ACHN (cell line): ENCODE data around the gene RAB30.
"Not testable (repeated sequence)": the region's sequence is repeated elsewhere in the genome, so short reads cannot be mapped to it uniquely, and the experiment has no call there.

ENCODE experiments used
- DNase-seq: peaks from one replicate; pipeline ENCODE4 v3.0.0-alpha.2; 2015
- in situ Hi-C: cut with HindIII; loops from 2 replicates; pipeline ENCODE4 v1.10.0; 2017; ENCODE audit warnings: low sequenced_read_pairs, low pct_ligation_motif_present, low pct_unique_long_range_greater_than_20kb

Gene RAB30

DNA sequence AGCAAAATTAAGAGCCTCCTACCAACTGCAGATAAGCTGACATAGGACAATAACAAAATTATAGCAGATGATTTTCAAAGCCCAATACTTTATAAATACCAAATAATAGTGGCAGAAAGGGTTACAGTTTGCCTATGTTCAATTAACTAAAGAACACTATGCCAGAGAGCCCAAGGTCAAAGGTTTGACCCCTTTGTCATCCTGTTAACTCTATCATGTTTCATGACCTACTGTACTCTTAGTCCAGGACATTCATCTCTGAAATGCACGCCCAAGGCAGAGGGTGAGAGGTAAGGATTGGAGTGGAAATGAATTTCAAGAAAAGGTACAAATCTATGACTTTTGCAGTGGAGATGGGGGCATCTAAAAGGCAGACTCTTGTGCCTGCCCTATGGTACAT, 99.6 kb downstream of the RAB30 start:
- in situ Hi-C loops, result no loop called here
- no peak for DNase-seq

DNA sequence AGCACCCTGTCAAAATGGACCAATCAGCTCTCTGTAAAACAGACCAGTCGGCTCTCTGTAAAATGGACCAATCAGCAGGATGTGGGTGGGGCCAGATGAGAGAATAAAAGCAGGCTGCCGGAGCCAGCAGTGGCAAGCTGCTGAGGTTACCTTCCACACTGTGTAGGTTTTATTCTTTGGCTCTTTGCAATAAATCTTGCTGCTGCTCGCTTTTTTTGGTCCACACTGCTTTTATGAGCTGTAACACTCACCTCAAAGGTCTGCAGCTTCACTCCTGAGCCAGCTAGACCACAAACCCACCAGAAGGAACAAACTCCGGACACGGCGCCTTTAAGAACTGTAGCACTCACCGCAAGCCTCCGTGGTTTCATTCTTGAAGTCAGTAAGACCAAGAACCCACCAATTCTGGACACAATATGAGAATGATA, 100.2 kb downstream of the RAB30 start:
- in situ Hi-C loops, DNase-seq: not testable (repeated sequence)

DNA sequence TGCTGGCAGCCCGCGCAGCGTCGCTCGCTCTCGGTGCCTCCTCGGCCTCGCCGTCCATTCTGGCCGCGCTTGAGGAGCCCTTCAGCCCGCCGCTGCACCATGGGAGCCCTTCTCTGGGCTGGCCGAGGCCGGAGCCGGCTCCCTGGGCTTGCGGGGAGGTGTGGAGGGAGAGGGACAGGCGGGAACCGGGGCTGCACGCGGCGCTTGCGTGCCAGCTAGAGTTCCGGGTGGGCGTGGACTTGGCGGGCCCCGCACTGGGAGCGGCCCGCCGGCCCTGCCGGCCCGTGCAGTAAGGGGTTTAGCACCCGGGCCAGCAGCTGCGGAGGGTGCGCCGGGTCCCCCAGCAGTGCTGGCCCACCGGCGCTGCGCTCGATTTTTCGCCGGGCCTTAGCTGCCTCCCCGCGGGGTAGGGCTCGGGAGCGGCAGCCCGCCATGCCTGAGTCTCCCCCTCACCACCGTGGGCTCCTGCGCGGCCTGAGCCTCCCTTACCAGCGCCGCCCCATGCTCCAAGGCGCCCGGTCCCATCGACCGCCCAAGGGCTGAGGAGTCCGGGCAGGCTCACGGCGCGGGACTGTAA, 101.1 kb downstream of the RAB30 start:
- in situ Hi-C loops, DNase-seq: not testable (repeated sequence)

DNA sequence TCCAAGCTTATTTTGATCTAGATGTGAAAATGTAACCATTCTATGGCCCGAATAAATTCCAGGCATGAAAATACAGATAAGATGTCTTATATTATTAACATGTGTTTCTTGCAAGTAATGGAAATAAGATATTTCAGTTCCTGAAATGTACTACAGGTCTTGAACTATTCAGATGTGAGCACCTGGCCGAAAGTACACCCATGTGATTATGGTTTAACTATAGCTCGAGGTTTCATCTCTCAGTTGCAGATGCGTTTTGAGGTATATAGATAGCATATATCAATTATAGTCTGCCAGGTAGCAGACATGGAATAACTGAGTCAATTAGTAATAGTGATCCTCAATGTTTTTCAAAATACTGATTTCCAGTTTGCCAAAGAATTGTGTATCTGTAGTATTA, 101.9 kb downstream of the RAB30 start:
- in situ Hi-C loops, result no loop called here
- DNase-seq, result no peak

DNA sequence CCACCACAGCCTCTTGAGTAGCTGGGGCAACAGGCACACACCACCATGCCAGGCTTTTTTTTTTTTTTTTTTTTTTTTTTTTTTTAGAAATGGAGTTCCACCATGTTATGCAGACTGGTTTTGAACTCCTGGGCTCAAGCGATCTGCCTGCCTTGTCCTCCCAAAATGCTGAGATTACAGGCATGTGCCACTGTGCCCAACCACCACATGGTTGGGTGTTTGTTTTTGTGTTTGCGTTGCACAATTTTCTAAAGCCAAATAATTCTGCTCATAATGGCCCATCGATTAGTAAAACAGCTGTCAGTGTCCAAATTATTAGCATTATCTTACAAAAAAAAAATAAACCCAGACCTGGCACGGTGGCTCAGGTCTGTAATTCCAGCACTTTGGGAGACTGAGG, 104.3 kb downstream of the RAB30 start:
- in situ Hi-C loops, result no loop called here
- DNase-seq, result no peak

DNA sequence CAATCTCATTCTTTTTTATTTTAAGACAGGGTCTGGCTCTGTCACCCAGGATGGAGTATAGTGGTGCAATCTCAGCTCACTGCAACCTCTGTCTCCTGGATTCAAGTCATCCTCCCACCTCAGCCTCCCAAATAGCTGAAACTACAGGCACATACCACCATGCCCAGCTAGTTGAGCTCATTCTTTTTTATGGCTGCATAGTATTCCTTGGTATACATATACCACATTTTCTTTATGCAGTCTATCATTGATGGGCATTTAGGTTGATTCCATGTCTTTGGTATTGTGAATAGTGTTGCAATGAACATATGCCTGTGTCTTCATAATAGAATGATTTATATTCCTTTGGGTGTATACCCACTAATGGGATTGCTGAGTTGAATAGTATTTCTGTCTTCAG, 109.7 kb downstream of the RAB30 start:
- in situ Hi-C loops, DNase-seq: not testable (repeated sequence)

DNA sequence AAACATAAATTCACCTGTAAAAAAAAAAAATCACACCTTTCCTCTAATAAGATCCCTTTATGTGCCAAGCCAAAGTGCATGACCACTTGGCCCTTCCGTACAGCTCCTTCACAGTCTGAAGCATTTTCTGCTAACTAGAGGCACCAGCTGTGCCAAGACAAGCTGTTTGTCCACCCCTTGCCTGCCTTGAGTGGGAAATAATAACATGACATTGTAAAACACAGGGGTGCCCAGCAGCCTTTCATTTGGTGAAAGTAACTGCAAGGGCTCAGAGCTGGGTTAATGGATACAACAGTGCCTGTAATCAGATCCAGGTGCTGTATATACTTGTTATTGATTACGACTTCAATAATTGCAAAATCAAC, 110.9 kb downstream of the RAB30 start:
- in situ Hi-C loops, result no loop called here
- no peak for DNase-seq

DNA sequence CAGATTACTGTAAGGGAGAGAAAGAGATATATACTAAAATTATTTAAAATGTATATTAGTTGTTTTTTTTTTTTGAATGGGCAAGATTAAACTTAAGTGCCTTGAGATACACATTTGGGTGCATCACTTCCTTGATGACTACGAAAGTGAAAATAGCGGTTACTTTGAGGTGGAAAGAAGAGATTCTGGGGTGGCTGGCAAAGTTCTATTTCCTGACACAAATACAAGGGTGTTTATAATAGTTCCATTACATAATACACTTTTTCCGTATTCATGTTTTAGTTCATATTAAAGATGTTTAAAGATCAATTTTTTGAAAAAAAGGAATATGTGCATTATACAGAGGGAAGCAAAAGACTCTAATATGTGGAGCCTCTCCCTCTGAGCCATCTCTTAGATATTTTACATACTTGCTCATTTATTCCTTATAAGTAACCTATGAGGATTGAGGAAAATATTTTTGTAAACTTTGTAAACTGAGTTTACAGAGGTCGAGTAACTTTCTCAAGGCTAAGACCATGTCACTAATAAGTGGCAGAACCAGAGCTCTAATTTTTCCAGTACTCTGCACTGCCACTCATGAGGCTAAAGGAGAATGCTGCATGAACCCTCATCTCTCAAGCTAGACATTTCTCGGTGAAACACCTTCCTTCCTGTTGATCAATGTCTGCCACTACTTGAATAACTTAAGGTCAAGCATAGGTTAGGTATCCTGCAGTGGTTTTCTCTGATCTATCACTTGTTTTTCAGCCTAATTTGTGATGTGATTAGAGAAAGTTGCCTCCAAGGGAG, 111.5 kb downstream of the RAB30 start:
- no peak for DNase-seq
- in situ Hi-C loops, result no loop called here

DNA sequence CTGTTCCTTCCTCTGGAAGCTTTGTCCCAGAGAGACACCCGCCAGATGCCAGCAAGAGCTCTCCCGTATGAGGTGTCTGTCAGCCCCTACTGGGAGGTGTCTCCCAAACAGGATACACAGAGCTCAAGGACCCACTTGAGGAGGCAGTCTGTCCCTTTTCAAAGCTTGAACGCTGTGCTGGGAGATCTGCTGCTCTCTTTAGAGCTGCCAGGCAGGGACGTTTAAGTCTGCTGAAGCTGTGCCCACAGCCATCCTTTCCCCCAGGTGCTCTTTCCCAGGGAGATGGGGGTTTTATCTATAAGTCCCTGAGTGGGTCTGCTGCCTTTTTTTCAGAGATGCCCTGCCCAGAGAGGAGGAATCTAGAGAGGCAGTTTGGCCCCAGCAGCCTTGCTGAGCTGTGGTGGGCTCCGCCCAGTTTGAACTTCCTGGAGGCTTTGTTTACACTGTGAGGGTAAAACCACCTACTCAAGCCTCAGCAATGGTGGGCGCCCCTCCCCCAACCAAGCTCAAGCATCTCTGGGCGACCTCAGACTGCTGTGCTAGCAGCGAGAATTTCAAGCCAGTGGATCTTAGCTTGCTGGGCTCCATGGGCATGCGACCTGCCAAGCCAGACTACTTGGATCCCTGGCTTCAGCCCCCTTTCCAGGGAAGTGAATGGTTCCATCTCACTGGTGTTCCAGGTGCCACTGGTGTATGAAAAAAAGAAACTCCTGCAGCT, 115.8 kb downstream of the RAB30 start:
- in situ Hi-C loops, DNase-seq: not testable (repeated sequence)

DNA sequence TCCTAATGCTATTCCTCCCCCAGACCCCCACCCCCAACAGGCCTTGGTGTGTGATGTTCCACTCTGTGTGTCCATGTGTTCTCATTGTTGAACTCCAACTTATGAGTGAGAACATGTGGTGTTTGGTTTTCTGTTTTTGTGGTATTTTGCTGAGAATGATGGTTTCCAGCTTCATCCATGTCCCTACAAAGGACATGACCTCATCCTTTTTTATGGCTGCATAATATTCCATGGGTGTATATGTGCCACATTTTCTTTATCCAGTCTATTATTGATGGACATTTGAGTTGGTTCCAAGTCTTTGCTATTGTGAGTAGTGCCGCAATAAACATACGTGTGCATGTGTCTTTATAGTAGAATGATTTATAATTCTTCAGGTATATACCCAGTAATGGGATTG, 121.2 kb downstream of the RAB30 start:
- in situ Hi-C loops, DNase-seq: not testable (repeated sequence)

DNA sequence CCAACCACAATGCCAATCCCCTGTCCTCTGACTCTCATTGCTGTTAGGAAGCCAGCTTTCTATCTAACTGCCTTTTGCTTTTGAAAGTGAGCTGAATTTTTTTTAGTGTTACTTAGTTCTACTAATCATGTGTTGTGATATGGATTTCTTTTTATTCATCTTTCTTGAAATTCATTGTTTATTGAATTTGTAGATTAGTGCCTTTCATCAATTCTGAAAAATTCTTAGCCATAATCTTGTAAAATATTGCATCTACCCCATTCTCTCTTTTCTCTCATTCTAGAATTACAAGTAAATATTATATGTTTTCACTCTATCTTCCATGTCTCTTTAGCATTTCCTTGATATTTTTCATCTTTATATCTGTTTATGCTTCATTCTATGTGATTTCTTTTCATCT, 122.3 kb downstream of the RAB30 start:
- in situ Hi-C loops, result no loop called here
- no peak for DNase-seq

DNA sequence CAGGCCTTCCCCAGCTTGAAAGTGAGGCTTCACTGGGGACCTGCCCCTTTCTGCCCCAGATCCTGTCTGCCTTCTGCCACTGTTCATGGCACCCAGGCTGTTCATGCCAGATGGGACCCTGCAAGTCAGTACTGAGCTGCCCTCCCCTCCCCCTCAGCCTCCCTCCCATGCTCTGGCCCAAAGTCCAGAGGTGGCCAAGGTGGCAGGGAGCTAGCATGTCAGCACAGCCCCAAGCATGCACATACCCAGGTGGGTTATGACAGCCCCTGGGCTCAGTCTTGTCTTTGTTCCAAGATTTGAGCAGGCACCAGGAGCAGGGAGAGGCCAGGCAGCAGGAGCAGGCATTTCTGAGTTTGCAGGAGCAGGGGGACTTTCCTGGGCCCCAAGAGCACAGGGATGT, 126.0 kb downstream of the RAB30 start:
- no peak for DNase-seq
- in situ Hi-C loops, result no loop called here

DNA sequence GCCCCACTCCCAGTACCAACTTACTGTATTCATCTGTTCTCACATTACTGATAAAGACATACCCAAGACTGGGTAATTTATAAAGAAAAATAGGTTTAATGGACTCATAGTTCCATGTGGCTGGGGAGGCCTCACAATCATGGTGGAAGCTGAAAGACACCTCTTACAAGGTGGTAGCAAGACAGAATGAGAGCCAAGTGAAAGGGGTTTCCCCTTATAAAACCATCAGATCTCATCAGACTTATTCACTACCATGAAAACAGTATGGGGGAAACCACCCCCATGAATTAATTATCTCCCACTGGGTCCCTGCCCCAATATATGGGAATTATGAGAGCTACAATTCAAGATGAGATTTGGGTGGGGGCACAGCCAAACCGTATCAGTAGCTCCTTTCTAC, 126.7 kb downstream of the RAB30 start:
- DNase-seq, in situ Hi-C loops: not testable (repeated sequence)

DNA sequence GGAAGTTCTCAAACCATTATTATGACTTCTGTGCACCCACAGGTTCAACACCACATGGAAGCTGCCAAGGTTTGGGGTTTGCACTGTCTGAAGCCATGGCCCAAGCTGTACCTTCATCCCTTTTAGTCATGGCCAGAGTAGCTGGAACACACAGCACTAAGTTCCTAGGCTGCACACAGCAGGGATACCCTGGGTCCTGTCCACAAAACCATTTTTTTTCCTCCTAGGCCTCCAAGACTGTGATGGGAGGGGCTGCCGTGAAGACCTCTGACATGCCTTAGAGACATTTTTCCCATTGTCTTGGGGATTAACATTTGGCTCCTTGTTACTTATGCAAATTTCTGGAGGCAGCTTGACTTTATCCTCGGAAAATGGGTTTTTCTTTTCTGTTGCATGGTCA, 127.5 kb downstream of the RAB30 start:
- DNase-seq, result no peak
- in situ Hi-C loops, result no loop called here

DNA sequence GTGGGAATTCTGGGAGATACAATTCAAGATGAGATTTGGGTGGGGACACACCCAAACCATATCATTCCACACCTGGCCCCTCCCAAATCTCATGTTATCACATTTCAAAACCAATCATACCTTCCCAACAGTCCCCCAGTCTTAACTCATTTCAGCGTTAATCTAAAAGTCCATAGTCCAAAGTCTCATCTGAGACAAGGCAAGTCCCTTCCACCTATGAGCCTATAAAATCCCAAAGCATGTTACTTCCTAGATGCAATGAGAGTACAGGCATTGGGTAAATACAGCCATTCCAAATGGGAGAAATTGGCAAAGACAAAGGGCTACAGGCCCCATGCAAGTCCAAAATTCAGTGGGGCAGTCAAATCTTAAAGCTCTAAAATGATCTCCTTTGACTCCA, 128.3 kb downstream of the RAB30 start:
- in situ Hi-C loops, result not testable (repeated sequence)

DNA sequence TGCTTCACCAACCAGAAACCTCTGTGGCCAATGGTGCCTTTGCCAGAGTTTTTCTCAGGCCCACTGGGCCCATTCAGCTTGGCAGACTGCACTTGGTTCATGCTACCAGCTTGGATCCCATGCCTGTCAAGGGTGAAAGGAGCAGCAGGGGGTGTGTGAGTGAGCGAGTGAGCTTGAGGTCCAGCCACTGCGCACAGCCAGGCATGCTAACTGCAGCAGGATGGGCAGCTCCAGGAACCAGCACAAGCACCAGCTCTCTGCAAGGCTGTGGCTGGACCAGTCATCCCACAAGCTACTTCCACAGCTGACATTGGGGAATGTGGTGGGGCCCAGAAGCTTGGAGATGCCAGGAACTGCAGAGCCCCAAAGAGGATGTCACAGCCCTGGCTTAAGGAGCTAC, 129.3 kb downstream of the RAB30 start:
- no peak for DNase-seq
- in situ Hi-C loops, result no loop called here

More for the DNA sequence above, 128.3 kb downstream of the RAB30 start:
- DNase-seq, result not testable (repeated sequence)

DNA sequence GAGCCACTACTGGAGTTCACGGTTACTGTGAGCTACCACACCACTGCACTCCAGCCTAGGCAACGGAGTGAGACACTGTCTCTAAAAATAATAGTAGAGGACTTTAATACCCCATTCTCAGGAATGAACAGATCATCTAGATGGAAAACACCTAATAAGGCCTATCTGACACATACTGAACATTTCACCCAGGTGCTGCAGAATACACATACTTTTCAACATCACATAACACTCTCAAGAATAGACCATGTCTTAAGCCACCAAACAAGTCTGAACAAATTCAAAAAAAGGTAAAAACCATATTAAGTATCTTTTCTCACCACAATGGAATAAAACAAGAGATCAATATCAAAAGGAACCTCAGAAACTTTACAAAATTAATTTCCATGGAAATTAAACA, 132.2 kb downstream of the RAB30 start:
- no peak for DNase-seq
- in situ Hi-C loops, result no loop called here

DNA sequence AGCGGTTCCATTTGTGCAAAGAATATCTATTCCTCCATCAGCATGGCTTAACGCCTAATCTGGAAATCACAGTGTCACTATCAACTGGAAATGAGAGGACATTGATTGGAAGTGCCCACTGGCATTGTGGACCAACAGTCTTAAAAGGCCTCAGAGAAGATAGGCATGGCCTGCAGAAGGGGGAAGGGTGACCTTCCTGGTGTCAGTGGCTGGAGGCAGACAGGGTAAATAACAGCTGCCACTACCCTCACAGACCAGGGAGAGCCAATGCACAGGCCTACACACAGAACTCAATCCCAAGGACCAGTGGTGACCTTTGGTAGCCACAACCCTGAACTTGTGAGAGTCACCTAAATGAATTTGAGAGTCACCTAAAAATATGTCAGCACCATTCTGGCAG, 134.1 kb downstream of the RAB30 start:
- no peak for DNase-seq
- in situ Hi-C loops, result no loop called here

DNA sequence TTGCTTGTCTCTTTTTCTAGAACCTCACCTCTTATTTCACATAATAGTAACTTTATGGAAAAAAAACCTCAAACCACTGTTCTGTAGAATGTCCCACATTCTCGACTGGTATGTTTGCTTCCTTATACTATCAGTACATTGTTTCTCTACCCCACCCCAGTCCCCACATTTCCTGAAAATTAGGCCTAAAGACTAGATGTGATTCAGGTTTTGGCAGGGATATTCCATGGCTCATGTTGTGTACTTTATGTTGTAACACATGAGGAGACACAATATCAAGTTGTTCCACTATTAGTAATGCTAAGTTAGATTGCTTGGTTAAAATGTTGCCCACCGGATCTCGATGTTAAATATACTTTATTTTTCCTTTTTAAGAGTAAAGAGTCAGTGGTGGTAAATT, 135.4 kb downstream of the RAB30 start:
- in situ Hi-C loops, result no loop called here
- DNase-seq, result no peak

DNA sequence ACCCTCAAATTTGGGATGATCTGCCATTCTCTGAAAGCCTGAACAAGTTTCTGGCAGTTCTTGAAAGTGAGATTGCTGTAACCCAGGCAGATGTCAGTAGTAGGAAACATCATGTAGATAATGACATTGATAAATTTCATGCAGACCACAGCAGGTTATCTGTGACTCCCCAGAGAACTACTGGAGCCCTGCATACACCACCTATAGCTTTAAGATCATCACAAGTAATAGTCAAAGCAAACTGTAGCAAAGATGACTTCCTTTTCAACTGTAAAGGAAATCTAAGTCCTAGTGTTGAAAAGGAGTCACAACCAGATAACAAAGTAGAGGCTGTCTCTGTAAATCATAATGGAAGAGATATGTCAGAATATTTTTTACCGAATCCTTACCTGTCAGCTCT, 139.1 kb downstream of the RAB30 start:
- in situ Hi-C loops, result no loop called here
- no peak for DNase-seq
